ENCODE measurements around the gene STK32C. TPM values are rescaled to one million over a fixed set of nuclear protein-coding genes. Genes with fewer than 3 reads are reported as not detected.

Gene STK32C
- total and polyA plus RNA-seq, 10 of the 15 experiments (the other 5 are each of a cell fraction or from before 2014, with no cell fraction given): 1.5 to 18.1 (median 6.4) TPM

DNA sequence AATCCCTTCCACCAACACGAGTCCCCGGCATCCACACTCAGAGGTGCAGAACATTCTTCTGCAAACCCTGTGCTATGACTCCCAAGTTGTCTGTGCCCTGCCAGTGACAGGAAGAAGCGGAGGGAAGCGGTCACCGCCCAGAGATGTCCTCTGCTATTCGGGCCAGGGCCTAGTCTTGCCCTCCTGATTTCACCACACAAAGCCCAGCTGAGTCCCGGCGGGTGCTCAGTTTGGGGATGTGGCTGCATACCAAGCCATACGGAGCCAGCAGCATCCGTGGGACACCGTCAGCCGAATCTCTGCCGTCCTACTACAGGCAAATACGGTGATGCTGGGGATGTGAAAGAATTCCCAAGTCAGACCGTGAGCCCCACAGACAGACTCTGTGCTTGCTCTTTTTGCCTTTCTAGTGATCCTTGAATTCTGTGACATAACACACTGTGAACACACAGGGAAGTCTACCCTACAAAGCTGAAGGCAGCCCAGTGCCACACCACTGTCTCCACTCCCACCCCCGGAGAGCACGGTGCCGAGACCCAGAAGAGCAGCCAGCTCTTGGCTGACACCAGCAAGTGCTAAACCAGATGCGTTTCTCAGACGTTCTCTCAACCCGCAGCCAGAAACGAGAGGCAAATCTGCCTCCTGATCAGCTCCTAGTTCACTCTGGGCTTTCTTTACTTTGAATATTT, 2.0 kb downstream of the STK32C start:
- H4K20me1 ChIP-seq (ENCODE audit: control insufficient read depth, insufficient read depth): no peaks in the 10 kb centered on the region; the same call in none of the 2 replicates
- WGBS (ENCODE audit: insufficient coverage, insufficient replicate concordance, low lambda C conversion rate, missing lambda C conversion rate): 77% methylated on average over 22 of the region's 22 CpGs
- SMC1A ChIA-PET (ENCODE audit: uncharacterized antibody, unreplicated experiment): no interaction called here
- CTCF ChIA-PET: no interaction called here
- H3K27ac ChIP-seq (ENCODE audit: control insufficient read depth, insufficient read depth): no peak overlapping the region
- H3K9ac ChIP-seq (ENCODE audit: control insufficient read depth, insufficient read depth, low read length): no peak overlapping the region
- intact Hi-C loops (cut with micrococcal nuclease; ENCODE audit: unreplicated experiment): no loop called here
- H3K79me2 ChIP-seq (ENCODE audit: control insufficient read depth, insufficient read depth, low read length): no peaks in the 10 kb centered on the region
- TF ChIP-seq SREBF1 (IDR thresholded peaks at IDR 0.05; ENCODE audit: low read length) (no peak), IKZF2 (IDR thresholded peaks at IDR 0.05) (no peak), ASH2L (IDR thresholded peaks at IDR 0.05; ENCODE audit: borderline replicate concordance, low read depth) (no peak), HDAC6 (IDR thresholded peaks at IDR 0.05; ENCODE audit: unreplicated experiment) (no peak), BMI1 (IDR thresholded peaks at IDR 0.05; ENCODE audit: borderline replicate concordance) (no peak), YBX1 (IDR thresholded peaks at IDR 0.05) (no peak), ZZZ3 (IDR thresholded peaks at IDR 0.05; ENCODE audit: control insufficient read depth, insufficient read length, low read depth) (no peak), KDM1A (IDR thresholded peaks at IDR 0.05; ENCODE audit: borderline replicate concordance) (no peak), IRF4 (IDR thresholded peaks at IDR 0.05; ENCODE audit: low read depth, low read length) (no peak), SP1 (IDR thresholded peaks at IDR 0.05; ENCODE audit: low read depth, low read length) (no peak), RAD51 (IDR thresholded peaks at IDR 0.05) (no peak)
- TF ChIP-seq, protein P1, sequence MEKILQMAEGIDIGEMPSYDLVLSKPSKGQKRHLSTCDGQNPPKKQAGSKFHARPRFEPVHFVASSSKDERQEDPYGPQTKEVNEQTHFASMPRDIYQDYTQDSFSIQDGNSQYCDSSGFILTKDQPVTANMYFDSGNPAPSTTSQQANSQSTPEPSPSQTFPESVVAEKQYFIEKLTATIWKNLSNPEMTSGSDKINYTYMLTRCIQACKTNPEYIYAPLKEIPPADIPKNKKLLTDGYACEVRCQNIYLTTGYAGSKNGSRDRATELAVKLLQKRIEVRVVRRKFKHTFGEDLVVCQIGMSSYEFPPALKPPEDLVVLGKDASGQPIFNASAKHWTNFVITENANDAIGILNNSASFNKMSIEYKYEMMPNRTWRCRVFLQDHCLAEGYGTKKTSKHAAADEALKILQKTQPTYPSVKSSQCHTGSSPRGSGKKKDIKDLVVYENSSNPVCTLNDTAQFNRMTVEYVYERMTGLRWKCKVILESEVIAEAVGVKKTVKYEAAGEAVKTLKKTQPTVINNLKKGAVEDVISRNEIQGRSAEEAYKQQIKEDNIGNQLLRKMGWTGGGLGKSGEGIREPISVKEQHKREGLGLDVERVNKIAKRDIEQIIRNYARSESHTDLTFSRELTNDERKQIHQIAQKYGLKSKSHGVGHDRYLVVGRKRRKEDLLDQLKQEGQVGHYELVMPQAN (conservative IDR thresholded peaks at IDR 0.05): no peak
- TF ChIP-seq, protein P2, sequence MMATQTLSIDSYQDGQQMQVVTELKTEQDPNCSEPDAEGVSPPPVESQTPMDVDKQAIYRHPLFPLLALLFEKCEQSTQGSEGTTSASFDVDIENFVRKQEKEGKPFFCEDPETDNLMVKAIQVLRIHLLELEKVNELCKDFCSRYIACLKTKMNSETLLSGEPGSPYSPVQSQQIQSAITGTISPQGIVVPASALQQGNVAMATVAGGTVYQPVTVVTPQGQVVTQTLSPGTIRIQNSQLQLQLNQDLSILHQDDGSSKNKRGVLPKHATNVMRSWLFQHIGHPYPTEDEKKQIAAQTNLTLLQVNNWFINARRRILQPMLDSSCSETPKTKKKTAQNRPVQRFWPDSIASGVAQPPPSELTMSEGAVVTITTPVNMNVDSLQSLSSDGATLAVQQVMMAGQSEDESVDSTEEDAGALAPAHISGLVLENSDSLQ (IDR thresholded peaks at IDR 0.05): no peak
- TF ChIP-seq, protein P3, sequence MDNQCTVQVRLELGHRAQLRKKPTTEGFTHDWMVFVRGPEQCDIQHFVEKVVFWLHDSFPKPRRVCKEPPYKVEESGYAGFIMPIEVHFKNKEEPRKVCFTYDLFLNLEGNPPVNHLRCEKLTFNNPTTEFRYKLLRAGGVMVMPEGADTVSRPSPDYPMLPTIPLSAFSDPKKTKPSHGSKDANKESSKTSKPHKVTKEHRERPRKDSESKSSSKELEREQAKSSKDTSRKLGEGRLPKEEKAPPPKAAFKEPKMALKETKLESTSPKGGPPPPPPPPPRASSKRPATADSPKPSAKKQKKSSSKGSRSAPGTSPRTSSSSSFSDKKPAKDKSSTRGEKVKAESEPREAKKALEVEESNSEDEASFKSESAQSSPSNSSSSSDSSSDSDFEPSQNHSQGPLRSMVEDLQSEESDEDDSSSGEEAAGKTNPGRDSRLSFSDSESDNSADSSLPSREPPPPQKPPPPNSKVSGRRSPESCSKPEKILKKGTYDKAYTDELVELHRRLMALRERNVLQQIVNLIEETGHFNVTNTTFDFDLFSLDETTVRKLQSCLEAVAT (IDR thresholded peaks at IDR 0.05): no peak
- TF ChIP-seq, protein P4, sequence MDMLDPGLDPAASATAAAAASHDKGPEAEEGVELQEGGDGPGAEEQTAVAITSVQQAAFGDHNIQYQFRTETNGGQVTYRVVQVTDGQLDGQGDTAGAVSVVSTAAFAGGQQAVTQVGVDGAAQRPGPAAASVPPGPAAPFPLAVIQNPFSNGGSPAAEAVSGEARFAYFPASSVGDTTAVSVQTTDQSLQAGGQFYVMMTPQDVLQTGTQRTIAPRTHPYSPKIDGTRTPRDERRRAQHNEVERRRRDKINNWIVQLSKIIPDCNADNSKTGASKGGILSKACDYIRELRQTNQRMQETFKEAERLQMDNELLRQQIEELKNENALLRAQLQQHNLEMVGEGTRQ (IDR thresholded peaks at IDR 0.05; ENCODE audit: borderline replicate concordance, low read depth, low read length): no peak
- TF ChIP-seq, protein P5, sequence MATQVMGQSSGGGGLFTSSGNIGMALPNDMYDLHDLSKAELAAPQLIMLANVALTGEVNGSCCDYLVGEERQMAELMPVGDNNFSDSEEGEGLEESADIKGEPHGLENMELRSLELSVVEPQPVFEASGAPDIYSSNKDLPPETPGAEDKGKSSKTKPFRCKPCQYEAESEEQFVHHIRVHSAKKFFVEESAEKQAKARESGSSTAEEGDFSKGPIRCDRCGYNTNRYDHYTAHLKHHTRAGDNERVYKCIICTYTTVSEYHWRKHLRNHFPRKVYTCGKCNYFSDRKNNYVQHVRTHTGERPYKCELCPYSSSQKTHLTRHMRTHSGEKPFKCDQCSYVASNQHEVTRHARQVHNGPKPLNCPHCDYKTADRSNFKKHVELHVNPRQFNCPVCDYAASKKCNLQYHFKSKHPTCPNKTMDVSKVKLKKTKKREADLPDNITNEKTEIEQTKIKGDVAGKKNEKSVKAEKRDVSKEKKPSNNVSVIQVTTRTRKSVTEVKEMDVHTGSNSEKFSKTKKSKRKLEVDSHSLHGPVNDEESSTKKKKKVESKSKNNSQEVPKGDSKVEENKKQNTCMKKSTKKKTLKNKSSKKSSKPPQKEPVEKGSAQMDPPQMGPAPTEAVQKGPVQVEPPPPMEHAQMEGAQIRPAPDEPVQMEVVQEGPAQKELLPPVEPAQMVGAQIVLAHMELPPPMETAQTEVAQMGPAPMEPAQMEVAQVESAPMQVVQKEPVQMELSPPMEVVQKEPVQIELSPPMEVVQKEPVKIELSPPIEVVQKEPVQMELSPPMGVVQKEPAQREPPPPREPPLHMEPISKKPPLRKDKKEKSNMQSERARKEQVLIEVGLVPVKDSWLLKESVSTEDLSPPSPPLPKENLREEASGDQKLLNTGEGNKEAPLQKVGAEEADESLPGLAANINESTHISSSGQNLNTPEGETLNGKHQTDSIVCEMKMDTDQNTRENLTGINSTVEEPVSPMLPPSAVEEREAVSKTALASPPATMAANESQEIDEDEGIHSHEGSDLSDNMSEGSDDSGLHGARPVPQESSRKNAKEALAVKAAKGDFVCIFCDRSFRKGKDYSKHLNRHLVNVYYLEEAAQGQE (IDR thresholded peaks at IDR 0.05; ENCODE audit: low read depth, low read length): no peak
- BruUV-seq (replicated peaks): no TSS peak
- POLR2A ChIA-PET: no interaction called here
- ATAC-seq (no peak), DNase-seq (ENCODE audit: low read depth, low spot score) (no peak), FAIRE-seq (no peak)
- H3K4me3 ChIP-seq: no peak overlapping the region
- RAD21 ChIA-PET (ENCODE audit: unreplicated experiment): no interaction called here
- in situ Hi-C loops (cut with MboI): no loop called here
- H3K27me3 ChIP-seq (replicated peaks in 1 of 2; ENCODE audit: control insufficient read depth in 2 of 2, insufficient read depth in 2 of 2, low read length in 1 of 2): peaks cover 7 to 13% of the 10 kb centered on the region in 2 experiments
- H3K36me3 ChIP-seq (ENCODE audit: control insufficient read depth in 2 of 2, insufficient read depth in 2 of 2, low read length in 1 of 2): no peaks in the 10 kb centered on the region
- H3K4me1 ChIP-seq (ENCODE audit: control insufficient read depth, insufficient read depth, low read length): no peaks in the 10 kb centered on the region
- no peaks in the 10 kb centered on the region; the same call in 2 of the 3 replicates for H3K9me3 ChIP-seq (replicated peaks; ENCODE audit: control insufficient read depth, insufficient read depth, low read length)
- H3K4me2 ChIP-seq (ENCODE audit: control insufficient read depth, insufficient read depth): no peak overlapping the region
- H2AFZ ChIP-seq (ENCODE audit: control insufficient read depth, low read depth, low read length): no peak overlapping the region

Data from GM12878 (cell line).